ENCODE results near the gene ELF3.
"Not testable (repeated sequence)": the region's sequence is repeated elsewhere in the genome, so short reads cannot be mapped to it uniquely, and the experiment has no call there.

ELF3 gene

GRCh38 chr1:202063093-202063492, 52.7 kb downstream of the ELF3 start:
- no peak for DNase-seq (ENCODE audit: extremely low read depth in 1 of 2, low read depth in 1 of 2)

- DNase-seq (ENCODE audit: extremely low read depth in 1 of 2, low read depth in 1 of 2), result not testable (repeated sequence)
These were observed 54.5 kb downstream of the ELF3 start for GRCh38 chr1:202064889-202065312.
